Measurements from ENCODE around the gene TPRA1. TPM values are rescaled to one million over a fixed set of nuclear protein-coding genes. Genes with fewer than 3 reads are reported as not detected.

TPRA1 gene
- total RNA-seq, 4 donors from 2014 or later, result 19.2 to 25.7 (median 21.0) TPM

DNA sequence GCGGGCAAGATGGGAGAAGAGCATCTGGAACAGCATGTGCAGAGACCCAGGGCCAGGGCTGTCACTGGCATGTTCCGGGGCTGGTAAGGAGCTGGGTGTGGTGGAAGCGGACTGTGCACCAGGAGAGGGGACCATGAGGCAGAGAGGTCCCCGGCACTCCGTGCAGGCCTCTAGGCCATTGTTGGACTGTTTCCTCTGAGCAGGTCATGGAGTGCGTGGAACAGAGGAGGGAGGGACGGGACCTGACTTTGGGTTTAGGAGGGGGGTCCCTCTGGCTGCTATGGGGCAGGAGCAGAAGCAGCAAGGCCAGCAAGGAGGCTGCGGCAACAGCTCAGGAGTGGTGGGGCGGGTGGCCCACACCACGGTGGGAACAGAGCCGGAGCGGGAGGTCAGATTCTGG, 47.1 kb downstream of the TPRA1 start:
- no peak overlapping the region for H3K27ac ChIP-seq
- intact Hi-C loops (cut with DNase I), result loop anchor here (5.0 to 10.0 kb wide), 2 partner anchors 789 to 861 kb away; no protein-coding TSS in a partner anchor

DNA sequence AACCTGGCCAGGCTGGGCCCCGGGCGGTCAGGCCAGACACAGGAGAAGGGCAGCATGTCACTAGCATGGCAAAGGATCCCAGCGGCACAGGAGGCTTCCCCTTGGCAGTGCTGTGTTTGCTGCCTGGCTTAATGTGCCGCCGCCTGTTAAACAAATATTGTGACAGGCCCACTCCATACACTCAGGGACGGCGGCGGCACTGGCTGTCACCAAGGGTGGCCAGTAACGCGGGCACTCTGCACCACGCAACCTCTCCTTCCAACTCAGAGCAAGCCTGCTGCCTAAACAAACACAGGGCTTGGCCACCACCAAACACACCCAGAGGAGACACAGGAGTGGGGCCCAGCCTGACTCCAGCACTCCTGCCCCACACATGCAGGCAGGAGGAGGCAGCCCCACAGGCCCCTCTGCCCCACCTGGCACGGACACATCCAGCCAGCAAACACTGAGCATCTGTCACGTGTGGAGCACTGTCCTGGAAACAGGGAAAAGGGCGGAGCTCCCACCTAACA, 48.0 kb downstream of the TPRA1 start:
- TF ChIP-seq POLR2A (IDR thresholded peaks at IDR 0.05), result no peak
- TF ChIP-seq, protein P1, sequence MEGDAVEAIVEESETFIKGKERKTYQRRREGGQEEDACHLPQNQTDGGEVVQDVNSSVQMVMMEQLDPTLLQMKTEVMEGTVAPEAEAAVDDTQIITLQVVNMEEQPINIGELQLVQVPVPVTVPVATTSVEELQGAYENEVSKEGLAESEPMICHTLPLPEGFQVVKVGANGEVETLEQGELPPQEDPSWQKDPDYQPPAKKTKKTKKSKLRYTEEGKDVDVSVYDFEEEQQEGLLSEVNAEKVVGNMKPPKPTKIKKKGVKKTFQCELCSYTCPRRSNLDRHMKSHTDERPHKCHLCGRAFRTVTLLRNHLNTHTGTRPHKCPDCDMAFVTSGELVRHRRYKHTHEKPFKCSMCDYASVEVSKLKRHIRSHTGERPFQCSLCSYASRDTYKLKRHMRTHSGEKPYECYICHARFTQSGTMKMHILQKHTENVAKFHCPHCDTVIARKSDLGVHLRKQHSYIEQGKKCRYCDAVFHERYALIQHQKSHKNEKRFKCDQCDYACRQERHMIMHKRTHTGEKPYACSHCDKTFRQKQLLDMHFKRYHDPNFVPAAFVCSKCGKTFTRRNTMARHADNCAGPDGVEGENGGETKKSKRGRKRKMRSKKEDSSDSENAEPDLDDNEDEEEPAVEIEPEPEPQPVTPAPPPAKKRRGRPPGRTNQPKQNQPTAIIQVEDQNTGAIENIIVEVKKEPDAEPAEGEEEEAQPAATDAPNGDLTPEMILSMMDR (IDR thresholded peaks at IDR 0.05), result no peak
- peaks cover 0 to 2% (median 0%) of the 10 kb centered on the region in 4 donors for H3K27me3 ChIP-seq
- no peak overlapping the region for H3K4me3 ChIP-seq
- intact Hi-C loops (cut with DNase I), result loop anchor here (5.0 to 10.0 kb wide), 2 partner anchors 788 to 860 kb away; no protein-coding TSS in a partner anchor
- no peak overlapping the region for H3K27ac ChIP-seq
- H3K36me3 ChIP-seq, result no peaks in the 10 kb centered on the region
- H3K9me3 ChIP-seq, result no peaks in the 10 kb centered on the region
- 64 to 93% methylated on average over 3 to 7 of the region's 14 CpGs for WGBS, 2 donors
- no peak for DNase-seq
- peaks cover 5 to 11% (median 6%) of the 10 kb centered on the region in 3 donors for H3K4me1 ChIP-seq

More for the DNA sequence above, 47.1 kb downstream of the TPRA1 start:
- Histone ChIP-seq H3K27me3 (no peaks in the 10 kb centered on the region), H3K9me3 (no peaks in the 10 kb centered on the region), H3K36me3 (no peaks in the 10 kb centered on the region), H3K4me1 (peaks cover 9 to 21% (median 12%) of the 10 kb centered on the region in 3 donors), H3K4me3 (no peak overlapping the region)
- 82 to 83% methylated on average over 8 to 11 of the region's 12 CpGs for WGBS, 2 donors
- TF ChIP-seq, protein P1 (IDR thresholded peaks at IDR 0.05), result no peak
- TF ChIP-seq POLR2A (IDR thresholded peaks at IDR 0.05), result no peak
- DNase-seq, result no peak

DNA sequence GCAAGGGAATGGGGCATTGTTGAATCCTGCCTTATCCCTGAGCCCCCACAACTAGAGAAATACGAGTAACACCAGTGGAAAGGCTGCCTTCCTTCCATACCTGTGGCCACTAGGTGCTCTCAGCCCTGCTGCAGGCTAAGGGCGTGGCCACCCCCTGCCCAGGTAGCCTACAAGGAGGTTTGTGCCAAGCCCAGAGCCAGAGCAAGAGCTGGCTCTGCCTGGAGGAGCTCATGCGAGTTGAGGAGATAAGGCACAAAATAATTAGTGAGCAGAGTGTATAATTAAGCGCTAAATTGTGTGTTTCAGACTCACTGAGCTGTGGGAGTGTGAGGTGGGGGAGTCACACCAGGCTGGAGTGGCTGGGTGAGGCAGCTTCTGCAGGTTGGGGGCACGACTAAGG, 49.2 kb downstream of the TPRA1 start:
- intact Hi-C loops (cut with DNase I), result loop anchor here (5.0 to 10.0 kb wide), 2 partner anchors 787 to 859 kb away; no protein-coding TSS in a partner anchor

DNA sequence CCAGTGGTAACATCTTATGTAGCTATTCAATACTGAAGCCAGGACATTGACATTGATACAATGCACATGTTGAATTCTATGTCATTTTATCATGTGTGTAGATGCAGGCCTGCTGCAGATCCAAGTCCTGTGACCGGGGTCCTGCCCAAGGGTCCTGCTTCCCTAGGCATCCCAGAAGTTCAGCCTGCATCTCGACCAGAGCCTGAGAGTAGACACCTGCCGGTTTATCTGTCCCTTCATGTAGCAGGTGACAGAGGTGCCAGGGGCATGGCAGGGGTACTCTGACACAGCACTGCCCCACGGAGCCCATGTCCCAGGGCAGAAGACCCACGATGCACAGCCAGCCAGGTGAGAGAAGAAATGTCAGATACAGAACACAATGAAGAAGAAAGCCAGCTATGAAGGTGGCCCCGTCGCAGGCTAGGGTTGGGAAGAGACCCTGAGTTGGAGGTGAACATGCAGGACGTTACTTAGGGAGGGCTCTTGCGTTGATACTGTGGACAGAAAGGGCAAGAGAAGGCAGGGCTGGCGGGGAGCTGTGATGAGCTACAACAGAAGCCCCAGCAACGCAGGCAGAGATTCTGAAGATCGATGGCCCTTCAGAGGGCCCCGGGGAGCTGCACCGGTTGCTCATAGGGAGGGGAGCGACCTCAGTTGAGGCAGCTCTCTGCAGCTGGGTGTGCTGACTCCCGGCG, 51.0 kb downstream of the TPRA1 start:
- H3K4me1 ChIP-seq, result peaks cover 0 to 11% (median 0%) of the 10 kb centered on the region in 3 donors
- H3K27ac ChIP-seq, result no peak overlapping the region
- H3K27me3 ChIP-seq, result peaks cover 0 to 18% (median 0%) of the 10 kb centered on the region in 4 donors
- no peak overlapping the region for H3K4me3 ChIP-seq
- intact Hi-C loops (cut with DNase I), result loop anchor here (5.0 to 10.0 kb wide), 2 partner anchors 785 to 857 kb away; no protein-coding TSS in a partner anchor
- WGBS, 2 donors, result 68% methylated on average over 10 to 14 of the region's 17 CpGs
- H3K9me3 ChIP-seq, result no peaks in the 10 kb centered on the region
- no peak for TF ChIP-seq POLR2A (IDR thresholded peaks at IDR 0.05)
- TF ChIP-seq, protein P1 (IDR thresholded peaks at IDR 0.05), result no peak
- DNase-seq, result no peak
- H3K36me3 ChIP-seq, result no peaks in the 10 kb centered on the region

More for the DNA sequence above, 49.2 kb downstream of the TPRA1 start:
- TF ChIP-seq, protein P1 (IDR thresholded peaks at IDR 0.05), result no peak
- TF ChIP-seq POLR2A (IDR thresholded peaks at IDR 0.05), result no peak
- Histone ChIP-seq H3K9me3 (no peaks in the 10 kb centered on the region), H3K4me1 (no peaks in the 10 kb centered on the region), H3K4me3 (no peak overlapping the region), H3K36me3 (no peaks in the 10 kb centered on the region), H3K27me3 (peaks cover 0 to 7% (median 0%) of the 10 kb centered on the region in 4 donors), H3K27ac (no peak overlapping the region)
- DNase-seq, result no peak
- WGBS, 2 donors, result 68 to 73% methylated on average over 4 to 5 of the region's 5 CpGs

DNA sequence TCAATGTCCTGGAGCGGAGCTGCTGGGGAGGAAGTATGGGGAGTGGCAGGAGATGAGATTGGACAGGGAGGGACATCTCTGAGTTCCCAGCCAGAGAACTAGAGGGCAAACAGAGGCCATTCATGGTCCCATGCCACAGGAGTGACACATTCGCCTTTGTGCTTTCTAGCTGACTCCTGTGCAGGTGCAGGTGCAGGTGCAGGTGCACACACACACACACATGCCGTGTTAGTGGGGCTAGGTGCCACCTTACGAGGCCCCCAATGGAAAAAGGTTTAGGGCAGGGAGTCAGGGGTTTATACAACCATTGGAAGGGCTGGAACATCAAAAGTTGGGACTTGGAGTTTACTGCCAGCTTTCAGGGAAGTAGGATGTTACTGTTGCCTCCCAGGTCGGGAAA, 52.0 kb downstream of the TPRA1 start:
- H3K27ac ChIP-seq, result no peak overlapping the region
- 57 to 58% methylated on average over 5 of the region's 5 CpGs for WGBS, 2 donors
- H3K4me3 ChIP-seq, result no peak overlapping the region
- no peaks in the 10 kb centered on the region for H3K36me3 ChIP-seq
- intact Hi-C loops (cut with DNase I), result no loop called here
- no peaks in the 10 kb centered on the region for H3K9me3 ChIP-seq
- no peak for DNase-seq
- H3K27me3 ChIP-seq, result peaks cover 0 to 18% (median 0%) of the 10 kb centered on the region in 4 donors
- TF ChIP-seq POLR2A (IDR thresholded peaks at IDR 0.05), result no peak
- TF ChIP-seq, protein P1 (IDR thresholded peaks at IDR 0.05), result no peak
- H3K4me1 ChIP-seq, result peaks cover 0 to 18% (median 0%) of the 10 kb centered on the region in 3 donors
